ENCODE measurements around the gene ANAPC13. TPM values are rescaled to one million over a fixed set of nuclear protein-coding genes. Genes with fewer than 3 reads are reported as not detected.

ANAPC13 gene
- total RNA-seq, 1 donor: 29.6 TPM

GRCh38 chr3:134448664-134449063 is 37.1 kb downstream of the ANAPC13 start:
- H3K27me3 ChIP-seq (ENCODE audit: insufficient read depth, low read length): peaks cover 9% of the 10 kb centered on the region
- H3K4me1 ChIP-seq (ENCODE audit: insufficient read depth, low read length): no peaks in the 10 kb centered on the region
- H3K9me3 ChIP-seq (ENCODE audit: low read depth, low read length): peaks cover 16% of the 10 kb centered on the region

DNA sequence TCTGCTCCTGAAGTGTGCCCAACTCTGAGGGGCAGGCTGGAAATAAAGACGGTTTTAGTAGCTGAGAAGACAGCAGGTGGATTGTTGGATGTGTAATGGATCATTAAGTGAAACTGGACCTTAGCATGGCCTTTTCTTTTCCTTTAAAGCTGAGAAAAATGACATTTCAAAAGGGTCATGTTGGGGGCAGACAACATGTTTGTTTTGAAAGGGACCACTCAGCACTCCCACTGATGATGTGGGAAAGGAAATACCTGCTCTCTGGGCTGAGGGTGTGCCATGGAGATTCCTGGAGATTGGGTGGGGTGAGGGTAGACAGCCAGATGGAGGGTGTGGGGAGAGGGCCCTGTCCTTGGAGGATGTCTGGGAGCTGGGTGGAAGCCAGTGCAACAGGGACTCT is 38.4 kb downstream of the ANAPC13 start:
- Histone ChIP-seq H3K4me1 (ENCODE audit: insufficient read depth, low read length) (no peaks in the 10 kb centered on the region), H3K27me3 (ENCODE audit: insufficient read depth, low read length) (peaks cover 9% of the 10 kb centered on the region), H3K9me3 (ENCODE audit: low read depth, low read length) (peaks cover 16% of the 10 kb centered on the region), H3K4me3 (ENCODE audit: low read length) (no peak overlapping the region)

More at GRCh38 chr3:134448664-134449063, 37.1 kb downstream of the ANAPC13 start:
- H3K4me3 ChIP-seq (ENCODE audit: low read length): no peak overlapping the region

DNA sequence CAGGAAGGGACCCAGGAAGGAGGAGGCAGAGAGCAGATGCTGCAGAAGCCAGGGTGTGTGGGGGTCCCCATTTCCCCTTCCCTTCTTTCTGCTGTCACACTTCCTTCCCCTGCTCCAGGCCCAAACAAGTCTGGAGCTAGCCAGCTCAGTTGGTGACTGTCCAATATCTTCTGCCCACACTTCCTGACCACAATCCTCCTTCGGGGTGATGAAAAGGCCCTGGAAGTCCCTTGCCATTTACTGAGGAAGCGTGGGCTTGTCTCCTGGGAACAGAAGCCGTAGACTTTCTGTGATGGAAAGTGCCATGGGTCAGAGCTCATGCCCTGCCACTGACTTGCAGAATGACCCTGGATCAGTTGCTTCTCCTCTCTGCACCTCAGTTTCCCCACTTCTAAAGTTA is 39.0 kb downstream of the ANAPC13 start:
- Histone ChIP-seq H3K9me3 (ENCODE audit: low read depth, low read length) (peaks cover 16% of the 10 kb centered on the region), H3K4me1 (ENCODE audit: insufficient read depth, low read length) (no peaks in the 10 kb centered on the region), H3K4me3 (ENCODE audit: low read length) (no peak overlapping the region), H3K27me3 (ENCODE audit: insufficient read depth, low read length) (peaks cover 9% of the 10 kb centered on the region)

- peaks cover 16% of the 10 kb centered on the region for H3K9me3 ChIP-seq (ENCODE audit: low read depth, low read length)
- H3K4me3 ChIP-seq (ENCODE audit: low read length): no peak overlapping the region
- H3K27me3 ChIP-seq (ENCODE audit: insufficient read depth, low read length): peaks cover 9% of the 10 kb centered on the region
- H3K4me1 ChIP-seq (ENCODE audit: insufficient read depth, low read length): no peaks in the 10 kb centered on the region
These were observed 40.1 kb downstream of the ANAPC13 start for GRCh38 chr3:134445636-134446035.

DNA sequence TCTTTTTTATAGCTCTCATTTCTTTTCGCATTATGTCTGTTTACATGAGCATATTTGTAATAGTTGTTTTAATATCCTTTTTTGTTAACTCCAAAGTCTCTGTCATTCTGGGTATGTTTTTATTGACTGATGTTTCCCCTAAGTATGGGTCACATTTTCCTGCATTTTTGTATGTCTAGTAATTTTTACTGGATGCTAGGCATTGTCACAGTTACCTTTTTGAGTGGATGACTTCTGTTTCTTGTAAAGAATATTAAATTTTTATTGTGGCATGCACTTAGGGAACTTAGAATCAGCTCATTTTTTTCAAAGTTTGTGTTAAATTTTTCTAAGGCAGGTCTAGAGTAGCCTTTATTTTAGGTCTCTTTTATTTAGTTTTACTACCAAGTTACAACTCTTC is 40.7 kb downstream of the ANAPC13 start:
- Histone ChIP-seq H3K9me3 (ENCODE audit: low read depth, low read length) (peaks cover 16% of the 10 kb centered on the region), H3K4me3 (ENCODE audit: low read length) (no peak overlapping the region), H3K27me3 (ENCODE audit: insufficient read depth, low read length) (peaks cover 9% of the 10 kb centered on the region), H3K4me1 (ENCODE audit: insufficient read depth, low read length) (no peaks in the 10 kb centered on the region)

DNA sequence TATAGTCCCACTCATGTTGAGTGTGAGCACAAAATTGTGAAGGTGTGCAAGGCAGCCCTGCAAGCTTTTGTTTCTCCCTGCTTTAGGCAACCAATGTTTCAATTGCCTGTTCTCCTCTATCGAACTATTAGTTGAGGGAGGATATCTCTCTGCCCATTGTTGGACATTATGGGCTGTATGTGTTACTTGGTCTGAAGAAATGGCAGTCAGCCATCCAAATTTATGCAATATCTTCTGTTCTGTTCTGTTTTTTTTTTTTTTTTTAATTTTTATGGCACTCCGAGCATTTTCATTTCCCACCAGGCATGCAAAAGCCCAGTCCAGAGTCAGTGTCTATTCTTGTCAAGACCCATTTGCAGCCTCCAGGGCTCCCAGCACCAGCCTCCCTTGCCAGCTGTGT is 44.0 kb downstream of the ANAPC13 start:
- Histone ChIP-seq H3K4me1 (ENCODE audit: insufficient read depth, low read length) (no peaks in the 10 kb centered on the region), H3K27me3 (ENCODE audit: insufficient read depth, low read length) (peaks cover 9% of the 10 kb centered on the region), H3K9me3 (ENCODE audit: low read depth, low read length) (peaks cover 16% of the 10 kb centered on the region), H3K4me3 (ENCODE audit: low read length) (no peak overlapping the region)

DNA sequence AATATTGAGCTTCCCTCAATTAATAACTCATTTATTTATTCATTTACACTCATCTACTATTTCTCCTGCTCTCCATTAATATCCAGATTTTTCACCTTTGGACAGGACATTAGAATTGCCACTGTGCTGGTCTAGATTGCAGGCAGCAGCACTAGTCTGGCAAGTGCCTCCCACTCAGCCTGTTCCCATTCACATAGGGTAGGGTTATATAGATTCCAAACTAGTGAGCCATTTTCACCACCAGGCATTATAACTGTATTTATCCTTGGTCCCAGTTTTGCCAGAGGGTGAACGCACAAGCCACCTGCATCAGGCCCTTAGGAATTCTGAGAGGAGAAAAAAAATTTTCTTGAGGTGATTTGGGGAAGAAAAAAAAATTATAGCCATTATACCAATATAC is 44.5 kb downstream of the ANAPC13 start:
- Histone ChIP-seq H3K4me3 (ENCODE audit: low read length) (no peak overlapping the region), H3K9me3 (ENCODE audit: low read depth, low read length) (peaks cover 16% of the 10 kb centered on the region), H3K27me3 (ENCODE audit: insufficient read depth, low read length) (peaks cover 9% of the 10 kb centered on the region), H3K4me1 (ENCODE audit: insufficient read depth, low read length) (no peaks in the 10 kb centered on the region)

GRCh38 chr3:134437211-134437752 is 48.5 kb downstream of the ANAPC13 start:
- Histone ChIP-seq H3K9me3 (ENCODE audit: low read depth, low read length) (no peaks in the 10 kb centered on the region), H3K4me3 (ENCODE audit: low read length) (no peak overlapping the region), H3K27me3 (ENCODE audit: insufficient read depth, low read length) (peaks cover 3% of the 10 kb centered on the region), H3K4me1 (ENCODE audit: insufficient read depth, low read length) (no peaks in the 10 kb centered on the region)

- Histone ChIP-seq H3K4me1 (ENCODE audit: insufficient read depth, low read length) (no peaks in the 10 kb centered on the region), H3K9me3 (ENCODE audit: low read depth, low read length) (no peaks in the 10 kb centered on the region), H3K4me3 (ENCODE audit: low read length) (no peak overlapping the region), H3K27me3 (ENCODE audit: insufficient read depth, low read length) (peaks cover 3% of the 10 kb centered on the region)
These were observed 53.5 kb downstream of the ANAPC13 start for GRCh38 chr3:134432236-134432635.

DNA sequence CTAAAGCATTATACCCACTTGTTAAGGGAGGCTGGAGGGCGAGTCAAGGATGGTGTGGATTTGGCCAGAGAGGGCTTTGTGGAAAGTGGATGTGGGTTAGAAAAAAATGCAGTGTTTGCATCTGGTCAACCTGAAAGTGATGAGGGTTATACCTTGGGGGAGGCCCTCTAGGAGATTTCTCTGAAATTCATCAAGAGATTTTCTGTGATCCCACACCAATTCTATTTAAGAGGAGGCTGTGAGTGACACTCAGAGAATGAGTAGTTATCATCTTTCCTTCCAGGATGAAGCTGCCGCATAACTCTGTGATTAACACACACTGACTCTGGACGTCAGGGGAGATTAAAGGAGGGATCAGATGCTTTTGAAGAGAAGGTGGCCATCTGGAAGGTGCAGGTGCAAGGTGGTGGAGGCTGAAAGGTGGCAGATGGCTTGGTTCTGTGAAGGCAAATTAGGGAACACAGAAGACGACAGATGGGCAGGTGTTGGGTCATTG is 54.8 kb downstream of the ANAPC13 start:
- H3K4me3 ChIP-seq (ENCODE audit: low read length): no peak overlapping the region
- peaks cover 3% of the 10 kb centered on the region for H3K27me3 ChIP-seq (ENCODE audit: insufficient read depth, low read length)
- no peaks in the 10 kb centered on the region for H3K4me1 ChIP-seq (ENCODE audit: insufficient read depth, low read length)
- H3K9me3 ChIP-seq (ENCODE audit: low read depth, low read length): no peaks in the 10 kb centered on the region

GRCh38 chr3:134430174-134430573 is 55.6 kb downstream of the ANAPC13 start:
- no peaks in the 10 kb centered on the region for H3K4me1 ChIP-seq (ENCODE audit: insufficient read depth, low read length)
- no peaks in the 10 kb centered on the region for H3K9me3 ChIP-seq (ENCODE audit: low read depth, low read length)
- no peak overlapping the region for H3K4me3 ChIP-seq (ENCODE audit: low read length)
- peaks cover 3% of the 10 kb centered on the region for H3K27me3 ChIP-seq (ENCODE audit: insufficient read depth, low read length)

- Histone ChIP-seq H3K9me3 (ENCODE audit: low read depth, low read length) (no peaks in the 10 kb centered on the region), H3K4me3 (ENCODE audit: low read length) (no peak overlapping the region), H3K27me3 (ENCODE audit: insufficient read depth, low read length) (peaks cover 3% of the 10 kb centered on the region), H3K4me1 (ENCODE audit: insufficient read depth, low read length) (no peaks in the 10 kb centered on the region)
These were observed 57.4 kb downstream of the ANAPC13 start for GRCh38 chr3:134428401-134428800.

Other genes starting within 250 kb of the ANAPC13 start
- gene RYK, start 235.1 kb downstream of the ANAPC13 start, total RNA-seq: 107 TPM
- gene AMOTL2, start 111.5 kb downstream of the ANAPC13 start, total RNA-seq: 0.10 TPM
- 10.2 TPM for gene CEP63, start 72 bp upstream of the ANAPC13 start, total RNA-seq
- under 0.01 TPM for gene KY, start 165.0 kb upstream of the ANAPC13 start, total RNA-seq

All from mononuclear cell (primary cell).